GM10248 (cell line): ENCODE measurements around the gene SH3BP5.
A peak's percentile ranks its signal among the peaks of the same experiment; 100 is the strongest.

ENCODE experiments used
- CTCF ChIA-PET: fragments of 300-600 bp; sonication (Branson Sonifier 250); formaldehyde crosslinking; extraction: SDS; loops from one replicate; lab custom pipeline; 2021; ENCODE audit warnings: antibody characterized with exemption; lab: Yijun Ruan, JAX
- POLR2A ChIA-PET: fragments of 350-650 bp; sonication (Branson Sonifier 250); formaldehyde crosslinking; extraction: SDS; loops from one replicate; lab custom pipeline; 2020; ENCODE audit warnings: antibody characterized with exemption; lab: Yijun Ruan, JAX
- DNase-seq: peaks from one replicate; pipeline ENCODE4 v3.0.0; 2012; ENCODE audit errors: extremely low spot score
- CTCF ChIP-seq: IDR thresholded peaks from 2 replicates; pipeline ENCODE4 v1.5.1; 2012; ENCODE audit warnings: mild to moderate bottlenecking, low read depth; ENCODE audit errors: extremely low read depth, missing control alignments, control extremely low read depth

Gene SH3BP5

GRCh38 chr3:15277861-15278500 is 54.4 kb downstream of the SH3BP5 start:
- DNase-seq = no peak

GRCh38 chr3:15276028-15276724 is 56.2 kb downstream of the SH3BP5 start:
- no peak for DNase-seq
- ChIA-PET CTCF (interaction anchor here (0.9 to 18.2 kb wide), 10 partner anchors 8 to 168 kb away, joined by 3 to 203 read pairs (median 4); no protein-coding TSS in a partner anchor), POLR2A (interaction anchor here (0.5 kb wide), 1 partner anchor 80 kb away, joined by 3 read pairs; no protein-coding TSS in a partner anchor)
- no peak for TF ChIP-seq CTCF

More at GRCh38 chr3:15277861-15278500, 54.4 kb downstream of the SH3BP5 start:
- POLR2A ChIA-PET = no interaction called here
- CTCF ChIA-PET = interaction anchor here (0.7 to 18.2 kb wide), 6 partner anchors 10 to 127 kb away, joined by 3 to 203 read pairs (median 5); no protein-coding TSS in a partner anchor
- TF ChIP-seq CTCF = no peak

GRCh38 chr3:15273227-15273626 is 59.2 kb downstream of the SH3BP5 start:
- POLR2A ChIA-PET = no interaction called here
- no peak for DNase-seq
- TF ChIP-seq CTCF = no peak
- CTCF ChIA-PET = interaction anchor here (0.7 to 1.4 kb wide), 4 partner anchors 64 to 132 kb away, joined by 3 to 4 read pairs (median 3); no protein-coding TSS in a partner anchor

GRCh38 chr3:15272426-15273196 is 59.8 kb downstream of the SH3BP5 start:
- DNase-seq = no peak
- no peak for TF ChIP-seq CTCF
- CTCF ChIA-PET = interaction anchor here (0.7 to 9.4 kb wide), 2 partner anchors 63 to 132 kb away, joined by 3 to 151 read pairs; no protein-coding TSS in a partner anchor
- POLR2A ChIA-PET = no interaction called here

GRCh38 chr3:15271785-15272381 is 60.5 kb downstream of the SH3BP5 start:
- CTCF ChIA-PET = interaction anchor here (1.3 to 9.4 kb wide), 3 partner anchors 59 to 132 kb away, joined by 4 to 151 read pairs (median 69); partner anchors contain the start of gene SH3BP5
- peak; percentile 70 for DNase-seq
- POLR2A ChIA-PET = no interaction called here
- TF ChIP-seq CTCF = no peak
